ENCODE measurements around the gene KLHL42.

DNA sequence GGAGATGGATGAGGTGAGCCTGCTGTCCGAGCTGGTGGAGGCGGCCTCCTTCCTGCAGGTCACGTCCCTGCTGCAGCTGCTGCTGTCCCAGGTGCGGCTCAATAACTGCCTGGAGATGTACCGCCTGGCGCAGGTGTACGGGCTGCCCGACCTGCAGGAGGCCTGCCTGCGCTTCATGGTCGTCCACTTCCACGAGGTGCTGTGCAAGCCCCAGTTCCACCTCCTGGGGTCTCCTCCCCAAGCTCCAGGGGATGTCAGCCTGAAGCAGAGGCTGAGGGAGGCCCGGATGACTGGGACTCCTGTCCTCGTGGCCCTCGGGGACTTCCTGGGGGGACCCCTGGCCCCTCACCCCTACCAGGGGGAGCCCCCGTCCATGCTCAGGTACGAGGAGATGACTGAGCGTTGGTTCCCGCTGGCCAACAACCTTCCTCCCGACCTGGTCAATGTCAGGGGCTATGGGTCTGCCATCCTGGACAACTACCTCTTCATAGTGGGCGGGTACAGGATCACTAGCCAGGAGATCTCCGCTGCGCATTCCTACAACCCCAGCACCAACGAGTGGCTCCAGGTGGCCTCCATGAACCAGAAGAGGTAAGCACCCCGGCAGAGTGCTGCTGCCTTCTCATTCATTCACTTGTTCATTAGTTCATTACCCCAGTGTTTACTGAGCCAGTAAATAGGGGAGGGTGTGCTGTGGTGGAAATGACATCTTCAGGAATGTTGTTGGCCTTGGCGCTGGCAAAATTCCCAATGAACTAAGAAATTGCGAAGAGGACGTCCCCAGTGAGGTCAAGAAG, 777 bp downstream of the KLHL42 start:
- TF ChIP-seq, protein P1, sequence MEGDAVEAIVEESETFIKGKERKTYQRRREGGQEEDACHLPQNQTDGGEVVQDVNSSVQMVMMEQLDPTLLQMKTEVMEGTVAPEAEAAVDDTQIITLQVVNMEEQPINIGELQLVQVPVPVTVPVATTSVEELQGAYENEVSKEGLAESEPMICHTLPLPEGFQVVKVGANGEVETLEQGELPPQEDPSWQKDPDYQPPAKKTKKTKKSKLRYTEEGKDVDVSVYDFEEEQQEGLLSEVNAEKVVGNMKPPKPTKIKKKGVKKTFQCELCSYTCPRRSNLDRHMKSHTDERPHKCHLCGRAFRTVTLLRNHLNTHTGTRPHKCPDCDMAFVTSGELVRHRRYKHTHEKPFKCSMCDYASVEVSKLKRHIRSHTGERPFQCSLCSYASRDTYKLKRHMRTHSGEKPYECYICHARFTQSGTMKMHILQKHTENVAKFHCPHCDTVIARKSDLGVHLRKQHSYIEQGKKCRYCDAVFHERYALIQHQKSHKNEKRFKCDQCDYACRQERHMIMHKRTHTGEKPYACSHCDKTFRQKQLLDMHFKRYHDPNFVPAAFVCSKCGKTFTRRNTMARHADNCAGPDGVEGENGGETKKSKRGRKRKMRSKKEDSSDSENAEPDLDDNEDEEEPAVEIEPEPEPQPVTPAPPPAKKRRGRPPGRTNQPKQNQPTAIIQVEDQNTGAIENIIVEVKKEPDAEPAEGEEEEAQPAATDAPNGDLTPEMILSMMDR (IDR thresholded peaks at IDR 0.05; ENCODE audit: low read length) = no peak
- TF ChIP-seq EZH2 (IDR thresholded peaks at IDR 0.05; ENCODE audit: borderline replicate concordance, low read length) = no peak

Data from OCI-LY1 (cell line).